DMS153 treated with DMSO at 0.1 percent for 48 hours (cell line): ENCODE results near the gene DDX54.

Experiments used
- DNase-seq: peaks from one replicate; lab custom pipeline; 2025; ENCODE audit not compliant: unreplicated experiment; lab: John Stamatoyannopoulos, UW

DDX54 gene

DNA sequence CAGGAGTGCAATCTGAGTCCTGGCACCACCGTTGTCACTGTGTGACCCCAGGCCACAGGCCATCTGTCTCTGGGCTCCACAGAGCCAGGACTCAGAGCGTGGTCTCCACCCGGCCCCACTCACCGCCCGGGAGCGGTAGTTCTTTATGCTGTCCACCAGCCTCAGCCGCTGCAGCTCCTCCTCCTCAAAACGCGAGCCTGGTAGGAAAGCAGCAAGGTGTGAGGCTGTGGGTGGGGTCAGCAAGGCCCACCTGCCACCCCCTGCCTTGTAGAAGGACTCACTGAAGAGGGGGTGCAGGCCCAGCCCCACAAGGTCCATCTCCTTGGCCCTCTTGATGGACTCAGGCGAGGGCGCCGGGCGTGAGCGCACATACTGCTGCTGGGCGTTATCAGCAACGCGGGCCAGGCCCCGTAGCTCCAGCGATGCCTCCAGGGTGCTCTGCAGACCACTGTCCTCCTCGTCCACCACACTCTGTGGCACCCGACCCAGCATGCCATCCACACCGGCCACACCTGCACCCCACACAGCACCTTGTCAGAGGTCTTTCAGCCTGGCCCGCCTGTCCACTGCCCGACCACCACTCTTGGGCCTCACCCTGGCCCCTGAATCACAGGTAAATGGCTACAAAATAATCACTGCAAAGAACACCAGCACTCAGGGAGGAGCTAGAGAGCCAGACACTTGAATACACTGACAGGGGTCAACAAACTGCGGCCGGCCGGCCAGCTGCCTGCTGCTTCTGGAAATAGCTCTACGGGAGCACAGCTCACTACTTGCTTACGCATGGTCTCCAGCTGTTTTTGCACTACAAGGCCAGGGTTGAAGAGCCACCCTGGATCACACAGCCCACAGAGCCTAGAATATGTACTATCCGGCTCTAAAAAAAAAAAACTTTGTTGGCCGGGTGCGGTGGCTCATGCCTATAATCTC lies 19.5 kb downstream of the DDX54 start:
- DNase-seq = no peak

DNA sequence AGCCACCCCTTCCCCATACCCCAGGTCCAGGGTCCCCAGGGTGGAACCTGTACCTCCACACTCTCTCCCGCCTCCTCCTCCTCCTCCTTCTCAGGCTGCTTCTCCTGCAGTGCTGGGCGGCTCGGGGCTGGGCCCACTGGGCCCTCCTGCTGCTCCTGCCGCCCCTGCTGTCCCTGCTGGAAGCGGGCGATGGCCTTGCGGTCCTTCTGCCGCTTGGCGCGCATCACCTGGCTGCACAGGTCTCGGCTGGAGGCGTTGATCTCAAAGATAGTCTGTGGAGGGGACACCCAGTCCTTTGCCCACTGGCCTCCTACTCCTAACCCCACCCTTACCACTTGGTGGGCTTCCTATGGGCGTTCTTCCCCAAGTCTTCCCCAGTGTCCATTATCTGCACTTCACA lies 21.3 kb downstream of the DDX54 start:
- no peak for DNase-seq

DNA sequence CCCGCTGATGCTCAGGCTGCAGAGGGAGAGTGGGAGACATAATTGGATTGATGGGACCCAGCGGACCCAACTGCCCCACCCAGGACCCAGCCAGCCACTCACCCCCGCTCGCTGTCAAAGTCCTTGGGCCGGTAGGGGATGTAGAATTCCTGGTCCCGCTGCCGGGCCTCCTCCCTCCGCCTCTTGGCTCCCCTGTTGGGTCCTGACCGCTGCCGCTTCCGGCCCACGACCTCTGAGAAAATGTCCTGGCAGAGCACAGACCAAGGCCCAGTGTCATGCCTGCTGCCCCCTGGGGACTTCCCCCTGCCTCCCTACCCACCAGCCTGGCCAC lies 22.3 kb downstream of the DDX54 start:
- DNase-seq = no peak

DNA sequence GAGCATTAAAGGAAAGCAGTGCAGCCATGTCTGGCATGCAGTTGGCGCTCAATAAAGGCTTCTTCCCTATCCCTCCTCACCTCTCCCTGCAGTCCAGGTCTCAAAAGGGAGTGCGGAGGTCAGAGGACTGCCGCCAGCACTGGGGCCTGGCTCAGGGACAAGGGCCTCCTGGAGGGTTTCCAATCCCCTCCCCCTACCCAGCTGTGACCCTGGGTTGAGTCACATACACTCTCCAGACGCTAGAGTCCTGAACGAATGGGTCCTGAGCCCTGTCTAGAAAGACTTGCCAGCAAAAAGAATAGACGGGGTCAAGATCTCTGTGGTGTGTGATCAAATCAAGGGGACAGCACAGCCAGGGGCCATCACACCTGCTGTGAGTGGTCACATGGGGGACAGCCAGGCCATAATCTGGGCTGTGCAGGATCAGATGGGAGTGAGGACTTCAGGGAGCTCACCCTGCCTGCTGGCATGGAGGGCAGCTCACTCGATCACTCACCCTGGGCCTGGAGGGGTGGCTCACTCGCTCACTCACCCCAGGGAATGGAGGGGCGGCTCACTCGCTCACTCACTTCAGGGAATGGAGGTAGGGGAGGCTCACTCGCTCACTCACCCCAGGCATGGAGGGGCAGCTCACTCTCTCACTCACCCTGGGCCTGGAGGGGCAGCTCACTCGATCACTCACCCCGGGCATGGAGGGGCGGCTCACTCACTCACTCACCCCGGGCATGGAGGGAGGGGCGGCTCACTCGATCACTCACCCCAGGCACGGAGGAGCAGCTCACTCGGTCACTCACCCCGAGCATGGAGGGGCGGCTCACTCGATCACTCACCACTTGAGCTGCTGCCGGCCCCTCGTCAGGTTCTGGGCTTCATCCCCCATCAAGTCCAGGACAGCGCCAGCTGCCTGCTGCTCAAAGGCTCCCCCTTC lies 22.9 kb downstream of the DDX54 start:
- DNase-seq = no peak

DNA sequence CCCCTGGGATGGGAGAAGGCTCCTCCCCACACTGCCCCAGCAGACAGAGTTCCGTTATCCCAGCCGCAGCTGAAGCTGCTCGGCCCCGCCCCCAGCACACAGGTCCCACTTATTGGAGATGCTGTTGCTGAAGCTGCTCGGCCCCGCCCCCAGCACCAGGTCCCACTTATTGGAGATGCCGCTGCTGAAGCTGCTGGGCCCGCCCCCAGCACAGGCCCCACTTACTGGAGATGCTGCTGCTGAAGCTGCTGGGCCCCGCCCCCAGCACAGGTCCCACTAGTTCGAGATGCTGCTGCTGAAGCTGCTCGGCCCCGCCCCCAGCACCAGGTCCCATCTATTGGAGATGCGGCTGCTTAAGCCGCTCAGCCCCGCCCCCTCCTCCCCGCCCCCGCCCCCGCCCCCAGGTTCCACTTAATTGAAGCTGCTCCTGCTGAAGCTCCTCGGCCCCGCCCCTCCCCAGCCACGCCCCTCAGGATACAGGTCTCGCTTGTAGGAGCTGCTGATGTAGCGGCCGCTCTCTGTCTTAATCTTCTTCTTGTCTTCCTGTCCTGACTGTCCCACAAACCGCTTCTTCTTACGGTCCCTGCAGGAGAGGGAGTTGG lies 23.8 kb downstream of the DDX54 start:
- DNase-seq = peak; percentile 85

DNA sequence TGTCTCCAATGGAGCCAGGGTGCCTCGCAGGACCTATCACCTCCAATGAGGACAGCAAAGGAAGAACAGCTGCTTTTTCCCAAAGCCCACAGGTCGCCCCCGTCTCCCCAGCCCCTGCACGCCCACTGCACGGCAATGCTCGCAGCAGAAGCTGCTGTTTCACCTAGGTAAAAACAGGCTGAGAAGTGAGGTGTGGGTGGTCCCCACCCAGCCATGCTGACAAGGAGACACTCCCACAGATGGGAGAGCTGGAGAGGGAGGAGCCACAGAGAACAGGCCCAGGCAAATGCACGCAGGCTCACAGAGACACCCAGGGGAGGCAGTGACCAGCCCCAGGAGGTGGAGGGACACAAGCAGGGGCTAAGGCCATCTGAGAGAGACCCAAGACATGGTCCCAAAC lies 25.3 kb downstream of the DDX54 start:
- no peak for DNase-seq

DNA sequence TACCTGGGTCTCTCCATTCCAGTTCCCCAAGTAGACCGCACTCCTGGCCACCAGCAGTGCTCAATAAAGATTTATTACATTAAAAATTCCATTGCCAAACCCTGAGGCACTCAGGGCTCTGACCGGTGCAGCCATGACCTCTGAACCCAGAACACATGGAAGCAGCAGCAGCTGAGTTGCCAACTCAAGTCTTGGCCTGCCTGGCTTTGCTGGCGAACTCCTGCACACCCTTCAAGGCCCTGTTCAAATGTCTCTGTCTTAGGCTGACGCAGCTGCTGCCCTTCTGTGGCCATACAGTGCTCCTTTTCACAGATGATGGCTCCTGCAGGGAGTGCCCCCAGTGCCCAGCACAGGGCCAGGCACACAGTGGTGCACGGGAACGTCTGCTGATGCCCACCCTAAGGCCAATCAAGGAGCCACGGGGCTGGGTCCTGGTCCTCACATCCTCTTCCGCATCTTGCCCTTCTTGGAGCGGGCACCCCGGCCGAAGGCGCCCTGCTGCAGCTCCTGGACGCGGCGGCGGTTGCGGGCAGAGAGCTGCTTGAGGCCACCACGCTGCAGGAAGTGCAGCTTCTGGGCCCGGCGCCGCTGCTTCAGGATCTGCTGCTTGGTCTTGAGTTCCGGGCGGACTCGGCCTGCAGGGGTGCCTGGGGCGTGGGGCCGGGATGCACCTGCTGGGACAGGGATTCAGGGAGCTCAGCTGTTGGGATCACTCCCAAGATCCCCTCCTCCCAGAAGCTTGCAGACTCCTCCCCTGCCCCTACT lies 26.7 kb downstream of the DDX54 start:
- DNase-seq = no peak

DNA sequence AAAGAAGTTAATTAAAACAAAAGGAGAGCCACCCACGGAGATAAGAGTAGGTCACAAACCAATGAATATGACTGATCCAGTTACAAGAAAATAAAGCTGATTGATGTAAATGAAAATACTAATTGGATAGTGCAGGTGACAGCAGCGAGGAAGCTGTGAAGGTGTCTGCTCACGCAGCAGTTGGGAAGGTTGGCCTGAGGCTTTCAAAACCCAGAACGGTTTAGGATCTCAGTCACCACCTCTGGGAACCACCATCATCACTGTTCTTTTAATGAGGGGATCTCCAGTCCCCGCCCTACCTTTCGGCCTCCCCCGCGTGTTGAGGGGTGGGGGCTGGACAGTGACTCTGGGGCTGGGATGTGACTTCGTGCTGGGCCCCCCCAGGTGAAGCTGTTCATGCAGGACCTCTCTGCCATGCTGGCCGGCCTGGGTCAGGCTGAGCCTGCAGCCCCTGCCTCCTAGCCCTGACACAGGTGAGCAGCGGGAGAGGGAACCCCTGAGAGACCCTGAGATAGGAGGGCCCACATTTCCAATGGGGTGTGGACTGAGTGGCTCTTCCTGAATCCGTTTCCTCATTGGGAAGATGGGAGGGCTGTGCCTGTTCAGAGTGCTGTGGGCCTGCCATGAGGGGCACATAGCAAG lies 27.9 kb downstream of the DDX54 start:
- no peak for DNase-seq

DNA sequence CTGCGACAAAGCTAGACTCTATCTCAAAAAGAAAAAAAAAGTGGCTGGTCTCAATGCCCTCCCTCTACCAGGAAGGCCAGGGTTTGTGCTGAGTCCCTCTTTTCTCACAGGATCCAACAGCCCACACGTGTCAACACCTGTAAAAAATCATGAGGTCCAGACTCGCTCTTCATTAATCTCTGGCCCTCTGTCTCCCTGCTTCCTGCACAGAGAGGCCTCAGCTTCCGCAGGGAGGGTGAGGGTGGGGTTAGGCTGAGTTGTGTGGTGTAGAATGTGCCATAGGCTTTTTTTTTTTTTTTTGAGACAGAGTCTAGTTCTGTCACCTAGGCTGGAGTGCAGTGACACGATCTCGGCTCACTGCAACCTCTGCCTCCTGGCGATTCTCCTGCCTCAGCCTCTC lies 29.6 kb downstream of the DDX54 start:
- DNase-seq = no peak

DNA sequence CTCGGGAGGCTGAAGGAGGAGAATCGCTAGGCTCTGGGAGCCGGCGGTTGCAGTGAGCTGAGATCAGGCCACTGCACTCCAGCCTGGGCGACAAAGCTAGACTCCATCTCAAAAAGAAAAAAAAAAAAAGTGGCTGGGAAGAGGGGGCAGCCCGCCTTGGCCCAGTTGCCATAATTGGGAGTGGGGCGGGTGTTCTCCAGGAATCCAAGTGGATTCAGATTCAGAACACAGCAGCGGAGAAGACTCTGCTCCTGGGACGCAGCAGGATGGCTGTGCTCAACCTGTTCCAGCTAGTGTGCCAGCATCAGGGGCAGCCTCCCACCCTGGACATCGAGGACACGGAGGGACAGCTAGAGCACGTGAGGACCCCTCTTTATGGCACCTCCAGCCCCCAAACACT lies 30.2 kb downstream of the DDX54 start:
- DNase-seq = no peak

DNA sequence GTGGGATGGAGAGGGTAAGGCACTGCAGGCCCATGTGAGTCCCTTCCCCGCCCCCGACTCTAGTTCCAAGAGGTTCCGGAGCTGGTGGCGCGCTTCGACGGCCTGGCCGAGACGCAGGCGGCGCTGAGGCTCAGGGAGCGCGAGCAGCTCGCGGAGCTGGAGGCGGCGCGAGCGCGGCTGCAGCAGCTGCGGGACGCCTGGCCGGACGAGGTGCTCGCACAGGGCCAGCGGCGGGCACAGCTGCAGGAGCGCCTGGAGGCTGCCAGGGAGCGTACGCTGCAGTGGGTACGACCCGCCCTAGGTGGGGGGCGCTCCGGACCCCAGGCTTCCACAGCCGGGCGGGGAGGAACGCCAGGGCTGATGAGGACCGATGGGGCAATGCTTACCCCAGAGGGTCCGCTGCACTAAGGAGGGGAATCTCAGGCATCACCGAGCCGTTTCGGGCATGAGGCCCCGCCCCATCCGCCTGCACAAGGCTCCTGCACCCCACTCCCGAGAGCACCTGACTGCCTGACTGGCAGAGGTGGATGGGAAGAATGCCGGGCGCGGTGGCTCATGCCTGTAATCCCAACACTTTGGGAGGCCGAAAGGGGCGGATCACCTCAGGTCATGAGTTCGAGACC lies 30.8 kb downstream of the DDX54 start:
- peak; percentile 36 for DNase-seq

DNA sequence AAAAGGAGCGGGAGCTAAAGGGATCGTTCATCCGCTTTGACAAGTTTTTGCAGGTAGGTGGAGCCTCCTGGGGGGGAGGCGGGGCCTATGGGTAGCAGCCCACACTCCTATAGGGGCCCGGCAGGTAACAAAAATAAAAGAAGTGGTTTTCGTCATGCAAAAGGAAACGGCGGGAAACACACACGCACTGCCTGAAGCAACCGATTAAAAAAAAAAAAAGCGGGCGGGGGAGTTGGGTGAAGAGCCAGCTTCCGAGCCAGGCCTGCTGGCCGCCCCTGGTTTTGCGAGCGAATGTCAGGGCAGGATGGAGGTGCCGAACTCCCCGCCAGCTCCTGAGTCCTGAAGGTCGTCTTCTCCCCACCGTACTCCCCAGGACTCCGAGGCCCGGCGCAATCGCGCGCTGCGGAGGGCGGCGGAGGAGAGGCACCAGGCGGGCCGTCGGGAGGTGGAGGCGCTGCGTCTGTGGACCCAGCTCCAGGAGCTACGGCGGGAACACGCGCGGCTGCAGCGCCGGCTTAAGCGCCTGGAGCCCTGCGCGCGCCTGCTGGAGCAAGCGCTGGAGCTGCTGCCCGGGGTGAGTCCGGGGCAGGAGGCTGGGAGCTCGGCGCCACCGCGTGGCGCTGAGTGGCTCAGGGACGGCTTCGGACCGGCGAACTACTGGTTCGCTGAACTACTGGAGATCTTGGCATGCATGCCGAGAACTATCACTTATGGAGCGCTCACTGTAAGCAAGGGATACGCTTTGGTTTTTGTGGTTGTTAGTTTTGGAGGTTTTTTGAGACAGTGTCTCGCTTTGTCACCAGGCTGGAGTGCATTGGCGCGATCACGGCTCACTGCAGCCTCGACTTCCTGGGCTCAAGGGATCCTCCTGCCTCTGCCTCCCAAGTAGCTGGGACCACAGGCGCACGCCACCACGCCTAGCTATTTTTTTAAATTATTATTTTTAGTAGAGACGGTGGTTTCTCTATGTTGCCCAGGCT lies 32.2 kb downstream of the DDX54 start:
- DNase-seq = peak; percentile 80

DNA sequence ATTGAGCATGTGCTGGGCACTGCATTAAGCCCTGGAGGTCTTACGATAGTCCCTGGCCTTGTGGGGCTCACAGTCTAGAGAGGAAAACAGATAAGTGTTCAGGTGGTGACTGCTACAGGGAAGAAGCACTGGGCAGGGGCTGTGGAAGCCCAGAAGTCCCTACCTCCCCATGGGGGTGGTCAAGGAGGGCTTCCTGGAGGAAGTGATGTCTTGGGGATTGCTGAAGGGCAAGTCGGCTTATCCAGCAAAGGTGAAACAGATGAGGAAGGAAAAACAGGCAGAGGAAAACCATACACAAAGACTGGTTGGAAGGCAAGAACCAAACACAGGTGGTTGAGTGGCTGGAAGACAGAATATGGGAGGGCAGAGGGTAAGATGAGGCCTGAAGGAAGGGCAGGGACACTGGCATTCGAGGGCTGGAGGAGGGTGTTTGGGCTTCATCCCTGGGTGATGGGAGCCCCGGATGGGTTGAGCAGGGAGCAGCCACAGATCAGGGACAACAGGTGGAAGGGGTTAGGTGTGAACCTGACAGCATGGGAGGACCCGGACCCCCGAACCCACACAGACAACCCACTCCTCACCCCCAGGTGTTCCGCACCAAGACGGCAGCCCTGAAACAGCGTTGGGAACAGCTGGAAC lies 33.0 kb downstream of the DDX54 start:
- no peak for DNase-seq

DNA sequence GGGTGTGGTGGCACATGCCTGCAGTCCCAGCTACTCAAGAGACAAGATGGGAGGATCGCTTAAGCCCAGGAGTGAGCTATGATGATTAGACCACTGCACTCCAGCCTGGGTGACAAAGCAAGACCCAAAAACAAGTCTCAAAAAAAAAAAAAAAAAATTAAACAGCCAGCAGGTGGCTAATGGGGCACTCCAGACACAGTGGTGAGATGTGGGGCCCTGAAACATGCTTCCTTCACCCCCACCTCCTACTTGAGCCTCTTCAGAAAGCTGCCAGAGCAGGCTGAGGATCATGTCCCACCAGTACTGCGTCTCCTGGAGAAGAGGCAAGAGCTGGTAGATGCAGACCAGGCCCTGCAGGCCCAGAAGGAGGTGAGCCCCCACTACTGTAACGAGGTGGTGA lies 33.6 kb downstream of the DDX54 start:
- no peak for DNase-seq

DNA sequence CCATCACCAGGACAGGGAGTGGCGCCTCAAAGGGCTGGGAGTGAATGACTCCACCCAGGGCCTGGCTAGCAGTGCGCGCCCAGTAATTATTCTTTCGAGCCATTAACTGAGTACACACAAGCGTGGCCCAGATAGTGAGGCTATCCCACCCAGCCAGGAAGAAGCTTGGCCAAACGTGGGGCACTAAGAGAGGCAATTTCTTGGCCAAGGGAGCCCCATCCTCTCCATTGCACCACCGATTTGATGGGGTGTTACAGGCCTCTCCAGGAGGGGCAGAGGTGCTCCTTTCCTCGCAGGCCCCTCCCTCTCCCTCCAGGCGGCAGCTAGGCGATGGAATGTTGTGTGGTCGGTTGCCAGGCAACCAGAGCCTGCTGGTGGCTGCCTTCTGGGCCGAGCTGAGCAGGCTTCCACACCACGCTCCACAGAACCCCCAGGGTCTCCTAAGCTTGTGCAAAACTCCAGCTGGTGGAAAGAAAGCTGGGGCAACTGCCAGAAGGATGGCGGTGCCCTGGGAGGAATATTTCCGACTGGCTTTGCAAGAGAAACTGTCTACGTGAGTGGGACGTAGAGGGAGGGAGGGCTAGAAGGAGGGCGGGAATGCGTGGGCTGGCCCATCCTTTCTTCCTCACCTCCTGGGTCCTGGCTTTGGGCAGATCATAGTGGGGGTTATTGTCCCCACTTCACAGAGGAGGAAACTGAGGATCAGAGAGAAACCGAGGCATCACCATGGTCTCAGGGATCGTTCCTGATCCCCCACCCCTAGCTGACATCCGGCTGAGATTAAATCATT lies 35.7 kb downstream of the DDX54 start, which contains the start of gene CFAP73:
Gene CFAP73 (plus strand): TSS at position 364 of the 790 bp plus-strand sequence. CDS start 134 bp downstream, at position 498.
- peak; percentile 78 for DNase-seq

DNA sequence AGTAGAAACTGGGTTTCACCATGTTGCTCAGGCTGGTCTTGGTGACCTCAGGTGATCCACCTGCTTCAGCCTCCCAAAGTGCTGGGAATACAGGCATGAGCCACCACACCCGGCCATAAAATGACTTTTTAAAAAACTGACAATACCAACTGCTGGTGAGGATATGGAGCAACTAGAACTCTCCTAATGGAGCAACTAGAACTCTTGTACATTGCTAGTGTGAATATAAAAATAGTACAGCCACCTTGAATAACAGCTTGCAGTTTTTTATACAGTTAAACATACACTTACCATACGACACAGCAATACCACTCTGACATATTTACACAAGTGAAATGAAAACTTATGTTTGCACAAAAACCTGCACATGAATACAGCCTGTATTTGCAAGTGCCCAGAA lies 38.3 kb downstream of the DDX54 start:
- DNase-seq = peak; percentile 58
